Neural progenitor cell (in vitro differentiated cells): ENCODE results near the gene NFE2L1.

ENCODE experiments used
- EZH2 ChIP-seq: fragments of 200-600 bp; sonication (generic); IDR thresholded peaks from 2 replicates; pipeline ENCODE4 v1.6.1; 2017; ENCODE audit warnings: antibody characterized with exemption, mild to moderate bottlenecking, moderate library complexity
- EZH2phosphoT487 ChIP-seq: fragments of 200-600 bp; sonication (generic); IDR thresholded peaks from 2 replicates; pipeline ENCODE4 v1.6.1; 2017; ENCODE audit warnings: antibody characterized with exemption
- TF ChIP-seq, protein P1 (sequence below): fragments of 200-600 bp; sonication (generic); IDR thresholded peaks from 2 replicates; pipeline ENCODE4 v1.5.1; 2017; ENCODE audit warnings: antibody characterized with exemption, mild to moderate bottlenecking

DNA sequence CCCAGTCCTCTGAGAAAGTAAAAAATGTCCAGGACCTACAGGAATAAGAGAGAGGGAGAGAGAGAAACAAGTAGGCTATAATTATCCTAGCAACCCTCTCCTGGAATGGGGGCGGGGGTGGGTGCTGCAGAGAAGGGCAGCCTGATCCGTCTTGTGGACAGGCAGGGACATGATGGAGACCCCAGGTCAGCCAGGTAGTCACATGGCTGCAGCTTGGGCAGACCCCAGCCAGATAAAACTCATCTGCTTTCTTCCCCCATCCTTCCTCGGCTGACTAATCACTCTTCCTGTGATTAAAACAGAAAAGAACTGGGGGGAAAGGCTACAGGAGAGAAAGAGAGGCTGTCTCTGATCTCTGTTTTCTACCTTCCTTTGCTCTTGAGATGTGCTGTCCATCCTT lies 43.2 kb upstream of the NFE2L1 start:
- TF ChIP-seq, protein P1, sequence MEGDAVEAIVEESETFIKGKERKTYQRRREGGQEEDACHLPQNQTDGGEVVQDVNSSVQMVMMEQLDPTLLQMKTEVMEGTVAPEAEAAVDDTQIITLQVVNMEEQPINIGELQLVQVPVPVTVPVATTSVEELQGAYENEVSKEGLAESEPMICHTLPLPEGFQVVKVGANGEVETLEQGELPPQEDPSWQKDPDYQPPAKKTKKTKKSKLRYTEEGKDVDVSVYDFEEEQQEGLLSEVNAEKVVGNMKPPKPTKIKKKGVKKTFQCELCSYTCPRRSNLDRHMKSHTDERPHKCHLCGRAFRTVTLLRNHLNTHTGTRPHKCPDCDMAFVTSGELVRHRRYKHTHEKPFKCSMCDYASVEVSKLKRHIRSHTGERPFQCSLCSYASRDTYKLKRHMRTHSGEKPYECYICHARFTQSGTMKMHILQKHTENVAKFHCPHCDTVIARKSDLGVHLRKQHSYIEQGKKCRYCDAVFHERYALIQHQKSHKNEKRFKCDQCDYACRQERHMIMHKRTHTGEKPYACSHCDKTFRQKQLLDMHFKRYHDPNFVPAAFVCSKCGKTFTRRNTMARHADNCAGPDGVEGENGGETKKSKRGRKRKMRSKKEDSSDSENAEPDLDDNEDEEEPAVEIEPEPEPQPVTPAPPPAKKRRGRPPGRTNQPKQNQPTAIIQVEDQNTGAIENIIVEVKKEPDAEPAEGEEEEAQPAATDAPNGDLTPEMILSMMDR: no peak
- TF ChIP-seq EZH2phosphoT487 (no peak), EZH2 (no peak)
